ENCODE data around the gene ATXN7. TPM values are rescaled to one million over a fixed set of nuclear protein-coding genes. Genes with fewer than 3 reads are reported as not detected.

The ATXN7 gene
- total and polyA plus RNA-seq, 2 of the 13 experiments (the other 11 are each of a cell fraction or from before 2014, with no cell fraction given), result 13.8 to 20.0 TPM

DNA sequence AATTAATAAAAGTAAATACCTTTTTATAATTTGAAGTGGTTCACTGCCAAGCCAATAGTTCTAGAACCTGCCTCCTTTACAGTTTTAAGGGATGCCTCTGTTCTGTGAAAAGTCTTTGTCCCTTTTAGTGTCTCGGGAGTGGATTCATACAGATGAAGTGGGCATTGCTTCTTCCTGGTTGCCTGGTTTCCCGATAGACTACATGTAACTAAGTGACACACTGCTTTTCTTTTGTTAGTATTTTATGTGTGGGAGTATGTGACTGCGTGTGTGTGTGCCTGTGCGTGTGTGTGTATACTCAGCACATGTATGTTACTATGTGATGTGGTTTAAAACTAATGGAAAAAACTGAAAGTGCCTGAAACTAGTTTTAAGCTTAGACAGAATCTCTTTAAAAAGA is 138.6 kb downstream of the ATXN7 start:
- Histone ChIP-seq H3K27ac (ENCODE audit: extremely low read length, insufficient read depth, low read length) (no peak overlapping the region), H3K4me1 (ENCODE audit: insufficient read depth, low read length) (no peaks in the 10 kb centered on the region), H3K27me3 (ENCODE audit: control insufficient read depth in 1 of 2, insufficient read depth in 2 of 2, low read length in 2 of 2) (no peaks in the 10 kb centered on the region), H2AFZ (ENCODE audit: low read length) (no peak overlapping the region), H3K4me2 (ENCODE audit: low read depth, low read length) (no peak overlapping the region), H3K4me3 (replicated peaks in 1 of 3; ENCODE audit: insufficient read depth in 1 of 3, low read depth in 2 of 3, low read length in 3 of 3) (no peak overlapping the region), H3K36me3 (replicated peaks in 1 of 2; ENCODE audit: control insufficient read depth in 1 of 2, insufficient read depth in 2 of 2, low read length in 2 of 2) (peaks cover 12 to 47% of the 10 kb centered on the region in 2 experiments), H4K20me1 (ENCODE audit: insufficient read depth, low read length) (no peaks in the 10 kb centered on the region), H3K9me3 (ENCODE audit: low read length) (no peaks in the 10 kb centered on the region), H3K79me2 (ENCODE audit: insufficient read depth, low read length) (no peaks in the 10 kb centered on the region), H3K9ac (ENCODE audit: insufficient read depth, low read depth, low read length) (no peak overlapping the region)
- no peak for TF ChIP-seq KDM4B (CRISPR knock-in tag; IDR thresholded peaks at IDR 0.05)
- TF ChIP-seq, protein P1, sequence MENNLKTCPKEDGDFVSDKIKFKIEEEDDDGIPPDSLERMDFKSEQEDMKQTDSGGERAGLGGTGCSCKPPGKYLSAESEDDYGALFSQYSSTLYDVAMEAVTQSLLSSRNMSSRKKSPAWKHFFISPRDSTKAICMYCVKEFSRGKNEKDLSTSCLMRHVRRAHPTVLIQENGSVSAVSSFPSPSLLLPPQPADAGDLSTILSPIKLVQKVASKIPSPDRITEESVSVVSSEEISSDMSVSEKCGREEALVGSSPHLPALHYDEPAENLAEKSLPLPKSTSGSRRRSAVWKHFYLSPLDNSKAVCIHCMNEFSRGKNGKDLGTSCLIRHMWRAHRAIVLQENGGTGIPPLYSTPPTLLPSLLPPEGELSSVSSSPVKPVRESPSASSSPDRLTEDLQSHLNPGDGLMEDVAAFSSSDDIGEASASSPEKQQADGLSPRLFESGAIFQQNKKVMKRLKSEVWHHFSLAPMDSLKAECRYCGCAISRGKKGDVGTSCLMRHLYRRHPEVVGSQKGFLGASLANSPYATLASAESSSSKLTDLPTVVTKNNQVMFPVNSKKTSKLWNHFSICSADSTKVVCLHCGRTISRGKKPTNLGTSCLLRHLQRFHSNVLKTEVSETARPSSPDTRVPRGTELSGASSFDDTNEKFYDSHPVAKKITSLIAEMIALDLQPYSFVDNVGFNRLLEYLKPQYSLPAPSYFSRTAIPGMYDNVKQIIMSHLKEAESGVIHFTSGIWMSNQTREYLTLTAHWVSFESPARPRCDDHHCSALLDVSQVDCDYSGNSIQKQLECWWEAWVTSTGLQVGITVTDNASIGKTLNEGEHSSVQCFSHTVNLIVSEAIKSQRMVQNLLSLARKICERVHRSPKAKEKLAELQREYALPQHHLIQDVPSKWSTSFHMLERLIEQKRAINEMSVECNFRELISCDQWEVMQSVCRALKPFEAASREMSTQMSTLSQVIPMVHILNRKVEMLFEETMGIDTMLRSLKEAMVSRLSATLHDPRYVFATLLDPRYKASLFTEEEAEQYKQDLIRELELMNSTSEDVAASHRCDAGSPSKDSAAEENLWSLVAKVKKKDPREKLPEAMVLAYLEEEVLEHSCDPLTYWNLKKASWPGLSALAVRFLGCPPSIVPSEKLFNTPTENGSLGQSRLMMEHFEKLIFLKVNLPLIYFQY (CRISPR knock-in tag; IDR thresholded peaks at IDR 0.05; ENCODE audit: borderline replicate concordance), result no peak
- no peak for TF ChIP-seq TCF7 (IDR thresholded peaks at IDR 0.05; ENCODE audit: low read depth)
- TF ChIP-seq, protein P2, sequence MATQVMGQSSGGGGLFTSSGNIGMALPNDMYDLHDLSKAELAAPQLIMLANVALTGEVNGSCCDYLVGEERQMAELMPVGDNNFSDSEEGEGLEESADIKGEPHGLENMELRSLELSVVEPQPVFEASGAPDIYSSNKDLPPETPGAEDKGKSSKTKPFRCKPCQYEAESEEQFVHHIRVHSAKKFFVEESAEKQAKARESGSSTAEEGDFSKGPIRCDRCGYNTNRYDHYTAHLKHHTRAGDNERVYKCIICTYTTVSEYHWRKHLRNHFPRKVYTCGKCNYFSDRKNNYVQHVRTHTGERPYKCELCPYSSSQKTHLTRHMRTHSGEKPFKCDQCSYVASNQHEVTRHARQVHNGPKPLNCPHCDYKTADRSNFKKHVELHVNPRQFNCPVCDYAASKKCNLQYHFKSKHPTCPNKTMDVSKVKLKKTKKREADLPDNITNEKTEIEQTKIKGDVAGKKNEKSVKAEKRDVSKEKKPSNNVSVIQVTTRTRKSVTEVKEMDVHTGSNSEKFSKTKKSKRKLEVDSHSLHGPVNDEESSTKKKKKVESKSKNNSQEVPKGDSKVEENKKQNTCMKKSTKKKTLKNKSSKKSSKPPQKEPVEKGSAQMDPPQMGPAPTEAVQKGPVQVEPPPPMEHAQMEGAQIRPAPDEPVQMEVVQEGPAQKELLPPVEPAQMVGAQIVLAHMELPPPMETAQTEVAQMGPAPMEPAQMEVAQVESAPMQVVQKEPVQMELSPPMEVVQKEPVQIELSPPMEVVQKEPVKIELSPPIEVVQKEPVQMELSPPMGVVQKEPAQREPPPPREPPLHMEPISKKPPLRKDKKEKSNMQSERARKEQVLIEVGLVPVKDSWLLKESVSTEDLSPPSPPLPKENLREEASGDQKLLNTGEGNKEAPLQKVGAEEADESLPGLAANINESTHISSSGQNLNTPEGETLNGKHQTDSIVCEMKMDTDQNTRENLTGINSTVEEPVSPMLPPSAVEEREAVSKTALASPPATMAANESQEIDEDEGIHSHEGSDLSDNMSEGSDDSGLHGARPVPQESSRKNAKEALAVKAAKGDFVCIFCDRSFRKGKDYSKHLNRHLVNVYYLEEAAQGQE (IDR thresholded peaks at IDR 0.05; ENCODE audit: borderline replicate concordance in 1 of 2, low read depth in 1 of 2, low read length in 2 of 2), result no peak
- no peak for TF ChIP-seq ZNF747 (CRISPR knock-in tag; IDR thresholded peaks at IDR 0.05; ENCODE audit: borderline replicate concordance)
- no peak for TF ChIP-seq ZNF12 (CRISPR knock-in tag; IDR thresholded peaks at IDR 0.05)
- no peak for TF ChIP-seq RFX1 (IDR thresholded peaks at IDR 0.05)
- no peak for TF ChIP-seq ZNF136 (CRISPR knock-in tag; IDR thresholded peaks at IDR 0.05; ENCODE audit: low read depth)
- no peak for TF ChIP-seq ARNT2 (CRISPR knock-in tag; IDR thresholded peaks at IDR 0.05; ENCODE audit: low read depth)
- no peak for TF ChIP-seq ZNF616 (CRISPR knock-in tag; IDR thresholded peaks at IDR 0.05; ENCODE audit: low read depth)
- TF ChIP-seq, protein P3, sequence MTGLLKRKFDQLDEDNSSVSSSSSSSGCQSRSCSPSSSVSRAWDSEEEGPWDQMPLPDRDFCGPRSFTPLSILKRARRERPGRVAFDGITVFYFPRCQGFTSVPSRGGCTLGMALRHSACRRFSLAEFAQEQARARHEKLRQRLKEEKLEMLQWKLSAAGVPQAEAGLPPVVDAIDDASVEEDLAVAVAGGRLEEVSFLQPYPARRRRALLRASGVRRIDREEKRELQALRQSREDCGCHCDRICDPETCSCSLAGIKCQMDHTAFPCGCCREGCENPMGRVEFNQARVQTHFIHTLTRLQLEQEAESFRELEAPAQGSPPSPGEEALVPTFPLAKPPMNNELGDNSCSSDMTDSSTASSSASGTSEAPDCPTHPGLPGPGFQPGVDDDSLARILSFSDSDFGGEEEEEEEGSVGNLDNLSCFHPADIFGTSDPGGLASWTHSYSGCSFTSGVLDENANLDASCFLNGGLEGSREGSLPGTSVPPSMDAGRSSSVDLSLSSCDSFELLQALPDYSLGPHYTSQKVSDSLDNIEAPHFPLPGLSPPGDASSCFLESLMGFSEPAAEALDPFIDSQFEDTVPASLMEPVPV (CRISPR knock-in tag; IDR thresholded peaks at IDR 0.05), result no peak
- TF ChIP-seq, protein P4, sequence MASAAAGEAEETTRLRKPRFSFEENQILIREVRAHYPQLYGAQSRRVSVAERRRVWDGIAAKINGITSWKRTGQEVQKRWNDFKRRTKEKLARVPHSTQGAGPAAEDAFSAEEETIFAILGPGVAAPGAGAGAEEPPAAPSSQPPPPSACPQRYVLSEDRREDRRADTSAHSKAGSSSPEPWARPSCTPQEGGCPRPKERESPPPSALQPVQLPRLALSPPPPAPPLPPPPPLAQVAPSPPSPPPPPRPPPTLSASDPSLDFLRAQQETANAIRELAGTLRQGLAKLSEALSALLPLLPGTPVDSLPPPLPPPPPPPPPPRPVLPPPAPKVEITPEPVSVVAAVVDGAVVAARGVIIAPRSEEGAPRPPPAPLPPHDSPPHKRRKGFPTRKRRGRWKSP (CRISPR knock-in tag; IDR thresholded peaks at IDR 0.05), result no peak
- TF ChIP-seq NFYC (CRISPR knock-in tag; IDR thresholded peaks at IDR 0.05), result no peak
- TF ChIP-seq, protein P5, sequence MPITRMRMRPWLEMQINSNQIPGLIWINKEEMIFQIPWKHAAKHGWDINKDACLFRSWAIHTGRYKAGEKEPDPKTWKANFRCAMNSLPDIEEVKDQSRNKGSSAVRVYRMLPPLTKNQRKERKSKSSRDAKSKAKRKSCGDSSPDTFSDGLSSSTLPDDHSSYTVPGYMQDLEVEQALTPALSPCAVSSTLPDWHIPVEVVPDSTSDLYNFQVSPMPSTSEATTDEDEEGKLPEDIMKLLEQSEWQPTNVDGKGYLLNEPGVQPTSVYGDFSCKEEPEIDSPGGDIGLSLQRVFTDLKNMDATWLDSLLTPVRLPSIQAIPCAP (CRISPR knock-in tag; IDR thresholded peaks at IDR 0.05; ENCODE audit: low read depth), result no peak
- WGBS (ENCODE audit: low lambda C conversion rate), result 100% methylated on average over 4 of the region's 4 CpGs
- CTCF ChIA-PET (ENCODE audit: low intra/inter-chr PET ratio, low total read pairs), result no interaction called here
- in situ Hi-C loops (cut with HindIII; ENCODE audit: extremely low pct_ligation_motif_present, low pct_unique_long_range_greater_than_20kb), result no loop called here
- no TSS peak for BruUV-seq (replicated peaks)
- DNase-seq (ENCODE audit: low spot score) (no peak), ATAC-seq (no peak), FAIRE-seq (no peak)
- intact Hi-C loops (cut with micrococcal nuclease; ENCODE audit: unreplicated experiment), result no loop called here
- POLR2A ChIA-PET, result no interaction called here

Measured in HepG2 (cell line).